A673 (cell line): ENCODE results near the gene PLD2.

Experiments used
- CTCF ChIP-seq: fragments of 300-800, 200-600 bp; sonication (generic); conservative IDR thresholded peaks from 2 replicates; pipeline ENCODE4 v1.5.1; 2017; ENCODE audit warnings: low read depth, mild to moderate bottlenecking, antibody characterized with exemption, low read length, moderate library complexity, mixed read lengths
- EZH2 ChIP-seq: fragments of 200-600 bp; sonication (generic); IDR thresholded peaks from 2 replicates; pipeline ENCODE4 v1.6.1; 2017; ENCODE audit warnings: borderline replicate concordance, low read depth, mild to moderate bottlenecking, mixed read lengths, antibody characterized with exemption, low read length; ENCODE audit not compliant: poor library complexity, severe bottlenecking

GRCh38 chr17:4852567-4853207 is 45.7 kb downstream of the PLD2 start:
- no peak for TF ChIP-seq EZH2
- no peak for TF ChIP-seq CTCF
